Measurements from ENCODE around the gene GDPD4.

- TF ChIP-seq POLR2A (IDR thresholded peaks at IDR 0.05) (no peak), POLR2AphosphoS5 (IDR thresholded peaks at IDR 0.05) (no peak)
Measured at GRCh38 chr11:77201370-77201769, 100.1 kb downstream of the GDPD4 start.

All from upper lobe of left lung (tissue), 4 donors.